TTC549 (cell line): ENCODE data around the gene PNMT.
"Not testable (repeated sequence)": the region's sequence is repeated elsewhere in the genome, so short reads cannot be mapped to it uniquely, and the experiment has no call there.

Experiments used
- FAIRE-seq: peaks from 2 replicates; lab custom pipeline; 2012; peaks lifted over from hg19 to GRCh38; lab: Jason Lieb, UNC

The PNMT gene

GRCh38 chr17:39688475-39688835 lies 20.2 kb downstream of the PNMT start:
- FAIRE-seq, result no peak

DNA sequence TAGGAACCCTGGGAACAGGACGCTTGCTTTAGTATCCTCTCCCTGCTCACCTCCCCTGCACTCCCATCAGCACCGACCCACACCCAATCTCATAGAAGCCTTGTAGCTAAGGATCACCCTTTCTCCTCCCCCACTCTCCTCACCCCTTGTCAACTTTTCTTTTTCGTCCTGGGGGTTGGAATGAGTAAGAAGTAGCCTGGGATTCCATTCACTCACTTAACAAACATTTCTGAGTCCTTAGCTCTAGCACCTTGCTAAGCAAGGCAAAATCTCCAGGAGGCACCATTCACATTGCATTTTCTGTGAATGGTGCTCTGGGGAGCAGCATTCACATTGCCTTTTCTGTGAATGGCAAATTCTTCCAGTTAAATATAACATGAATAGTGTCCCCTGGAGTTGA lies 20.7 kb downstream of the PNMT start:
- no peak for FAIRE-seq

DNA sequence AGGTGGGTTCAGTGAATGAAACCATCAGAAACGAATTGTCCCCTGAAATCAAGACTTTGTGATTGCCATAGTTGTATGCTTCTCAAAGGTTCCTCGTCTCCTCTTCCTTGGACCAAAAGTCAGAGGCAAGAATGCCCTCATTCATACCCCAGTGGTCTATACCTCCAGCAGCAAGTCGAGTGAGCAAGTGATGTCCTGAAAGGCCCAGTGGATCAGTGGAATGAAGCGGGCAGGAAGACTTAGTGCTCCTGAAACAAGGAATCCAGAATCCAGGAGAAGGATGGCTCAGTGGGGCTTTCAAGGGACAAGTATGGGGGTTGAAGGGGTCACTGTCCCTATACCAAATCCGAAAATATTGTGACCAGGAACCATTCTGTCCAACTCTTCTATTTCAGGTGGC lies 26.3 kb downstream of the PNMT start:
- no peak for FAIRE-seq

DNA sequence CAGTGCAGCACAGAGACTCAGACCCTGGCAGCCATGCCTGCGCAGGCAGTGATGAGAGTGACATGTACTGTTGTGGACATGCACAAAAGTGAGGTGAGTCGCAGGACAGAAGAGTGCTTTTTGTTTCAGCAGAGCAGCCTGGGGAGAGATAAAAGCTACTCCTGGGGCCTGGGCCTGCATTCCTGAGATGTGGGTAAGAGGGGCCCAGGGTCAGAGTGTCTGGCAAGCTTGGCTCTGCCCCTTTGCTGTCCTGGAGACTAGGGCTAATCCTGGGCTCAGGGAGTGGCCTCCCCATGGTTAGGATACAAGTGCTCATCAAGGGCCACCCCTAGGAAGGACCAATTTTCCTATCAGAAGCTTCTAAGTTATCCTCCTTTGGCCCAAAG lies 26.8 kb downstream of the PNMT start:
- FAIRE-seq, result no peak

DNA sequence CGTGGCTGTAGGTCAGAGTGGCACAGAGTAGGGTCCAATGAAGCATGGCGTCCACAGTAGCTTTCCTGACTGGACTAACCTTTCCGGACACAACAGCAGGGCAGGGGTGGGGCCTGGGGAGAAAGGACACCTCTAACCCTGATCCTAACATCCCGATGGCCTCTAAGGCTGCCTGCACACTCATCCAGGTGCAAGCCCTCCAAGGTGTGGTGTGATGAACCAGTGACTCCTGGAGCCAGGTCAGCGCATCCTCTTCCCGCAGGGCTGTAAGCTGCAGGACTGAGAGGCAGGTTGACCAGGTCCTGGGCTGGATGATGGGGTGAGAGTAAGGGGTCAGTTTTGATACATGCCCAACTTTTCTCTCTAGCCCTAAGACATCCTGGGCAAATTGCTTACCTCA lies 28.5 kb downstream of the PNMT start:
- FAIRE-seq, result no peak

- no peak for FAIRE-seq
Measured at GRCh38 chr17:39697961-39698360, 29.7 kb downstream of the PNMT start.

GRCh38 chr17:39699157-39699817 lies 31.0 kb downstream of the PNMT start:
- FAIRE-seq, result not testable (repeated sequence)

DNA sequence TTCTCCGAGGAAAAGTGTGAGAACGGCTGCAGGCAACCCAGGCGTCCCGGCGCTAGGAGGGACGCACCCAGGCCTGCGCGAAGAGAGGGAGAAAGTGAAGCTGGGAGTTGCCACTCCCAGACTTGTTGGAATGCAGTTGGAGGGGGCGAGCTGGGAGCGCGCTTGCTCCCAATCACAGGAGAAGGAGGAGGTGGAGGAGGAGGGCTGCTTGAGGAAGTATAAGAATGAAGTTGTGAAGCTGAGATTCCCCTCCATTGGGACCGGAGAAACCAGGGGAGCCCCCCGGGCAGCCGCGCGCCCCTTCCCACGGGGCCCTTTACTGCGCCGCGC lies 31.5 kb downstream of the PNMT start, which contains the start of gene ERBB2:
Gene ERBB2, plus strand, starts transcription at position 247 of the 330 bp plus-strand sequence. CDS start 175 bp downstream, outside the sequence.
- FAIRE-seq, result no peak

DNA sequence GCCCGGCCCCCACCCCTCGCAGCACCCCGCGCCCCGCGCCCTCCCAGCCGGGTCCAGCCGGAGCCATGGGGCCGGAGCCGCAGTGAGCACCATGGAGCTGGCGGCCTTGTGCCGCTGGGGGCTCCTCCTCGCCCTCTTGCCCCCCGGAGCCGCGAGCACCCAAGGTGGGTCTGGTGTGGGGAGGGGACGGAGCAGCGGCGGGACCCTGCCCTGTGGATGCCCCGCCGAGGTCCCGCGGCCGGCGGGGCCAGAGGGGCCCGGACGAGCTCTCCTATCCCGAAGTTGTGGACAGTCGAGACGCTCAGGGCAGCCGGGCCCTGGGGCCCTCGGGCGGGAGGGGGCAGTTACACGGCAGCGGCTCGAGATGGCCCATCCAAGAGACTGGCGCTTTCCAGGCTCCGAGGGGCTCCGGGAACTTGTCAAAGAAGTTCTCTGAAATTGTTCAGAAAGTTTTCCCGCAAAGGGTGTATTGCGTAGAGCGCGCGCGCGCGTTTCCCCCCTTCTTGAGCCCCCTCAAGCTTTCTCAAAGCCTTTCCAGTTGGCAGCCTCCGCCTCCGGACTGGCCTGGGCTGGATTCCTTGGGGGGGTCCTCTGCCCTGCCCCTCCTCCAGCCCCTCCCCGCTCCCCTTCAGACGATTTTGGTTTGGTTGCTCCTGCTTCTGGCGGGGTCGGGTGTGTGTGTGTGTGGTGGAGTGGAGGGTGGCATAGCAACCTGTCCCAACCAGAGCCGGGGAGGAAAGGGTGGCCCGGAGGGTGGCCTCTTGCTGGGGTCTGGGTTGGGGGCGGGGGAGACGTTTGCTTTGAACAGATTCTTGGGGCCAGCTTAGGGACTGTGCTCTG lies 32.1 kb downstream of the PNMT start:
- no peak for FAIRE-seq

DNA sequence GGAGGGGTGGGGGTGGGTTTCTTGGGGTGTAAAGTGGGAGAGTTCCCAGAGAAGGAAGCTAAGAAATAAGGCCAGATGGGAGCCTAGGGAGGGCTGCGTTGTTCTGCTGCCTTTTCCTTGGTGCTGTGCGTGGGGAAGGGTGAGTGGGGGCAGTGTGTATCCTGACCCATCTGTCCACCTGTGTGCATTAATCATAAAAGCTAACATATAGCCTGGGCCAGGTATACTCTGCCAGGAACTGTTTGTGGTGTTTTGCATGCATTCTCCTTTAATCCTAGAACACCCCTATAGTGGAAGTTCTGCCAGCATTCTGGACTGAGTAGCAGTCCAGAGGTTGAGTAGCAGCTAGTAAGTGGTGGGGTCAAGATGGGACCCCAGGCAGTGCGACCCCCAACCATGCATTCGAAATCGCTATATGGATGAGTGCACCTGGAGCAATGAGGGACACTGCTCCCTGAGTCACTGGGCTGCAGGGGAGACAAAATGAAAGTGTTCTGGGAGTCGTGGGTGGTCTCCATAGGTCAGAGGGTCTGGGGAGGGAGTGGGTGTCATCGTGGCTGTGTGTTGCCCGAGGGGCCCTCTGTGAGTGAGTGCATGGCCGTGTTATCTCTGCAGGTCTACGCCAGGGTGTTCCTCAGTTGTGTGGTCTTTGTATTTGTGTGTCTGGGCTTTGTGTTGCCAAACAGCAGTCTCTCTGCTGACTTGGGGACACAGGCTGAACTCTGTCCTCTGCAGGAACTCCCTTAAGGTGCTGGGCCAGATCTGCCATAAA lies 32.9 kb downstream of the PNMT start:
- FAIRE-seq, result no peak

- no peak for FAIRE-seq
Measured at GRCh38 chr17:39701784-39702422, 33.6 kb downstream of the PNMT start.

GRCh38 chr17:39702901-39703893 lies 34.9 kb downstream of the PNMT start:
- FAIRE-seq, result no peak

DNA sequence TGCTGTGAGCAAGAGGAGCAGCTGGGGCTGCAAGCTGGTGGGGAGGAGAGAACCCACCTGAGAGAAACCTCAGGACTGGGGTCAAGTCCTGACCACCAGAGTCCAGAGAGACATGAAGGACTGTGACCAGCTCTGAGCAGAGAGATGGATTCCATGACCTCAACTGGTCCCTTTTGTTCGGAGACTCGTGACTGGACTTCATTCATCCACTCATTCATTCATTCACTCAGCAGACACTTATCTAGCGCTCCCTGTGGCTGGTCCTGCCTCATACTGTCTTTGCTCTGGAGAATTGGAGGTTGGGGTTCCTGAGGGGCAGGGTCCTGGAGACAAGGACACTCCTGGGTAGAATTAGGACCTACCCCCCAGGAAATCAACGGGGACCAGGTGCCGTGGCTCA lies 35.7 kb downstream of the PNMT start:
- FAIRE-seq, result no peak

GRCh38 chr17:39704821-39705551 lies 36.7 kb downstream of the PNMT start:
- FAIRE-seq, result no peak

GRCh38 chr17:39705786-39706348 lies 37.6 kb downstream of the PNMT start:
- FAIRE-seq, result no peak

DNA sequence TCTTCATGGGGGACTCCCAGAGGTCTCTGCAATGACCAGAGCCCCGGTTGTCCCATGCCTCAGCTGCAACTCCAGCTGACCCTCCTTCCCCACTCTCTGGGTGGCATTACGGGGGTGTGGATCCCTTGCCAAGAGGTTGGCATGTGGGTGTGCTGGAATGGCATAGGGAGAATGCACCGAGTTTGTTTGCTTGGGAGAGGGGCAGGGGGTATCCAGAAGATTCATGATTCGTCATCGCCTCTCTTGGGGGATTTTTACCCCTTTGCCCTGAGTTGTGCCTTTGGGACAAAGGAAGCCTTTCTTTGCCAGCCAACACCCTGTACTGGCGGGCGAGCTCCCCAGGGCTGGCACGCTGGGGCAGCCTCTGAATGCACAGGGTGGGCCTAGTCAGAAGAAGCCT lies 38.1 kb downstream of the PNMT start:
- no peak for FAIRE-seq

DNA sequence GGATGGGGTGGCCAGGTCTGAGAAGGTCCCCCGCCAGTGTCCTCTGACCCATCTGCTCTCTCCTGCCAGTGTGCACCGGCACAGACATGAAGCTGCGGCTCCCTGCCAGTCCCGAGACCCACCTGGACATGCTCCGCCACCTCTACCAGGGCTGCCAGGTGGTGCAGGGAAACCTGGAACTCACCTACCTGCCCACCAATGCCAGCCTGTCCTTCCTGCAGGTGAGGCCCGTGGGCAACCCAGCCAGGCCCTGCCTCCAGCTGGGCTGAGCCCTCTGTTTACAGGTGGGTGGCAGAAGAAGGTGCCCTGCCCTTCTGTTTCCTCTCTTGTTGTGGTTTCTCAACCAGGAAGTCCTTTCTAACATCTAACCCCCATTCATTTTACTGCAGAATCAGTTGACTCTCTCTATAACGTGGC lies 38.7 kb downstream of the PNMT start:
- FAIRE-seq, result no peak

DNA sequence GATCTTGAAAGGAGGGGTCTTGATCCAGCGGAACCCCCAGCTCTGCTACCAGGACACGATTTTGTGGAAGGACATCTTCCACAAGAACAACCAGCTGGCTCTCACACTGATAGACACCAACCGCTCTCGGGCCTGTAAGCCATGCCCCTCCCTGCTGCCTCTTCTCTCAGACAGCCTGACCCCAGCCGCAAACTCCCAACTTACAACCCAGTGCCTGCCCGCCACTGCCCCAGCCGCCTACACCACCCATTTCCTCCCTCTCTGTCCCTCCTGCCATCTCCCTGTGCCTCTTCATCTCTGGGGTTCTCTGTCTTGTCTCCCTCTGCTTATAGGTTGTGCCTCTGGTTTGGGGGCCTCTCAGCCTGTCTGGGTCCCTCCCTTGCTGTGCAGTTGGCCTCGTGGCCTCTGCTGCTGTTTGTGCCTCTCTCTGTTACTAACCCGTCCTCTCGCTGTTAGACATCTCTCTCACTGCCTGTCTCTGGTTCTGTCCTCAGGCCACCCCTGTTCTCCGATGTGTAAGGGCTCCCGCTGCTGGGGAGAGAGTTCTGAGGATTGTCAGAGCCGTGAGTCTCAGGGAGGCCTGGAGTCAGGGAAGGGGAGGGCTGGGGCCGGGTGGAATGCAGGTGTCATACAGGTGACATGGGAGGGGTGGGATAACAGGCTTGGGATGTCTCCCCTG lies 41.2 kb downstream of the PNMT start:
- no peak for FAIRE-seq

GRCh38 chr17:39709998-39710964 lies 42.0 kb downstream of the PNMT start:
- no peak for FAIRE-seq
